ENCODE measurements around the gene DLG5. TPM values are rescaled to one million over a fixed set of nuclear protein-coding genes. Genes with fewer than 3 reads are reported as not detected.

The DLG5 gene
- total RNA-seq, 2 donors from 2014 or later = 26.0 to 36.7 TPM

DNA sequence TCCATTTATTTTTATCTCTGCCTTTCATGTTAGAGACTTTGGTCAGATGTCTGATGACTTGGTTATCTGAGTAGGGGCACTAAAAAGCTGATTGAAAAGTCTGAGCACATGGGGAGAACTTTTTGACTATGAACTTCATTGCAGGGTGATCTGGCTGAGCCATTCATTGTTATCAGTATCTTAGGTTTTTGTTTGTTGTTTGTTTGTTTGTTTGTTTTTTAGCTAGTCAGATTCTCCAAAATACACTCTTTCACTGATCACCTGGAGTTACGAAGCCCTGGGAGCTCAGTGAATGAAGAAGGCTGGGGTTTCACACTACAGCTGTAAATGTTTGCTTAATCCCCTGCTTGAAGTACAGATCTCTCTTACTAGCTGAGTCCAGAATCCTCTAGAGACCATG is 28.6 kb upstream of the DLG5 start:
- intact Hi-C loops (cut with DNase I, micrococcal nuclease) = no loop called here
- DNase-seq (no peak), ATAC-seq (no peak)

GRCh38 chr10:77949167-77949566 is 22.6 kb upstream of the DLG5 start:
- DNase-seq (no peak), ATAC-seq (no peak)
- intact Hi-C loops (cut with DNase I, micrococcal nuclease) = no loop called here

DNA sequence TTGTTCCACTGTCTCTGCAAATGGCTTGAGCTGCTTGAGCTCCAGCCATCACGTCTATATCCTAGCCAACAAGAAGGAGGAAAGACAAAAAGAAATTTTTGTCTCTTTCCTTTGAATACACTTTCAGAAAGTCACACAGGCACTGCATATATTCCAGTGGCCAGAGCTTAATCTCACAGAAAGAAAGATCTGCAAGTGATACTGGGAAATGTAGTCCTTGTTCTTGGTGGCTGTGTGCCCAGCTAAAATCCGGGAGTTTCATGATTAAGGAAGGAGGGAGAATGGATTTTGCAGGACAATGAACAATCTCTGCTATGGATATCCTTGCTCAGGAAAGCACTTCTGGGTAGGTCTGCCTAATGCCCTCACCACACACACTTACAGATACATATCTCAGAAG is 19.5 kb upstream of the DLG5 start:
- intact Hi-C loops (cut with DNase I, micrococcal nuclease) = no loop called here
- no peak for ATAC-seq
- DNase-seq = no peak

GRCh38 chr10:77944519-77944918 is 18.0 kb upstream of the DLG5 start:
- DNase-seq = no peak
- intact Hi-C loops (cut with DNase I, micrococcal nuclease) = no loop called here
- ATAC-seq = no peak

DNA sequence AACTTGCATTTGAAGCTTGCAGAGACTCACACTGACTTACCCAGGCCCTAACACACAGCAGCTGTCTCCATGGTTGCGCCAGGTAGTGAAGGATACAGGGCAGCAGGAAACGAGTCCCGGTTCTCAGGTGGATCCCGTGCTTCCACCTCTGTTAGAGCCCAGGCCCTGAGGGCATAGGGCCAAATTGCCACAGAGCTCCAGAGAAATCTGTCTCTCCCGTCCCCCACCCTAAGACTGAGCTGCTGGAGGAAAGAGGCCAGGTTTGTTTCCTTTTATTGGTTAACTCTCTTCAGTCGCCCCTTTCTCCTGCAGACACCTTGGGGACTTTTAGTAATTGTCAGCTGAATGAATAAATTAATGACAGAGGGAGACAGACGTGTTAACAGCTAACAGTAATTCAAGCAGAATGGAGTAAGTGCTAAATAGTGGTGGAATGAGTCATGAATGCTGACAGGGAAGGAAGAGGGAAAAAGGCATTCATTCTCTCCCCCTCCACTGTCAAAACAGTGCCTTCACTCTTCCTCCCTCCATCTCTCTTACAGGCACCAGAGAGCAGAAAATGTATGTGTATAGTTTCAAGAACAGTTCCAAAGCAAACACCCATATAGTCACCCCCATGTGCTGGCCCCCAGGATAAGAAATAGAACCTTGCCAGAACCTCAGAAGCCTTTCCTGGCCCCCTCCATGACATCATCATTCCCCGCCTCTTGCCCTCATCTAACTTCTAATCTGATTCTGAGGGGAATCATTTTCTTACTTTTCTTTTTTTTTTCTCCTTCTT is 16.8 kb upstream of the DLG5 start:
- DNase-seq (peak in 1 of 2 donors; percentile 6), ATAC-seq (no peak)
- intact Hi-C loops (cut with DNase I, micrococcal nuclease) = no loop called here

GRCh38 chr10:77941790-77942189 is 15.2 kb upstream of the DLG5 start:
- ATAC-seq (no peak), DNase-seq (no peak)
- intact Hi-C loops (cut with DNase I, micrococcal nuclease) = no loop called here

- no peak for ATAC-seq
Observed at GRCh38 chr10:77940627-77941026, 14.1 kb upstream of the DLG5 start.

GRCh38 chr10:77940225-77940624 is 13.7 kb upstream of the DLG5 start:
- intact Hi-C loops (cut with DNase I, micrococcal nuclease) = no loop called here
- ATAC-seq (no peak), DNase-seq (no peak)

More at GRCh38 chr10:77940627-77941026, 14.1 kb upstream of the DLG5 start:
- intact Hi-C loops (cut with DNase I, micrococcal nuclease) = no loop called here
- no peak for DNase-seq

- DNase-seq (peak; percentile 22 to 57), ATAC-seq (no peak)
- intact Hi-C loops (cut with DNase I, micrococcal nuclease) = no loop called here
Observed at GRCh38 chr10:77939561-77940001, 13.0 kb upstream of the DLG5 start.

GRCh38 chr10:77936697-77937567 is 10.4 kb upstream of the DLG5 start:
- intact Hi-C loops (cut with DNase I, micrococcal nuclease) = no loop called here
- DNase-seq = no peak
- no peak for ATAC-seq

DNA sequence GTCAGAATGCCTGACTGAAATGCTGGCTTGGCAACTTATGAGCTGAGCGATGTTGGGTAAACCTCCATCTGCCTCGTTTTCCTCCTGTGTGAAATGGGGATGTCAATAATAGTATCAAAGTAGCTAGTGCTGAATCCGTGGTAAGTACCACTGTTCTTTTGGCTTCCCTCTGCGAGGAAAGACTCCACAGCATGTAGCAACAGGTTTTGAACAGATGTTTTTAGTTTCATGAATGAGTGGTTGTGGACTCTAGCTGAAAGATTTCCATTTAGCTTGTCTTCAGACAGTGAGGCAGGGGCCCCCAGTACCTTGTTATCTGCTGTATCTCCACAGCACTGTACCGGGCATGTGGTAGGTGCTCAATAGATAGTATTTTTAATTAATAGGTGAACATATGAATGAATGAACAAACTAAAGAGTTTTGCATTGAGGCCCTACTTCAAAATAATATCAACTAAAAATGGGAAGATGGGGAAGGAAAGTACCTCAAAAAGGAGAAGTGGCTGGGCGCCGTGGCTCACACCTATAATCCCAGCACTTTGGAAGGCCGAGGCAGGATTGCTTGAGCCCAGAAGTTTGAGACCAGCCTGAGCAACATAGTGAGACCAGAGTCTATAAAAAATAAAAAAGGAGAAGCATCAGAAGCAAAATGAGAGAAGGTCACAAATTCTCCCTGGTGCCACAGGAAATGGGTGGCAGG is 5.6 kb upstream of the DLG5 start:
- intact Hi-C loops (cut with DNase I, micrococcal nuclease) = no loop called here
- ATAC-seq (no peak), DNase-seq (no peak)

GRCh38 chr10:77927402-77928246 is 1.1 kb upstream of the DLG5 start:
- ATAC-seq = no peak

GRCh38 chr10:77925795-77926565 is 575 bp downstream of the DLG5 start:
- ATAC-seq (peak; percentile 76), DNase-seq (peak; percentile 58 to 73)
- intact Hi-C loops (cut with DNase I, micrococcal nuclease) = loop anchor here in 1 of 2 donors (10.0 kb wide), 1 partner anchor 81 kb away; no protein-coding TSS in a partner anchor

More at GRCh38 chr10:77927402-77928246, 1.1 kb upstream of the DLG5 start:
- intact Hi-C loops (cut with DNase I, micrococcal nuclease) = loop anchor here in 1 of 2 donors (10.0 kb wide), 1 partner anchor 83 kb away; no protein-coding TSS in a partner anchor
- DNase-seq = no peak

DNA sequence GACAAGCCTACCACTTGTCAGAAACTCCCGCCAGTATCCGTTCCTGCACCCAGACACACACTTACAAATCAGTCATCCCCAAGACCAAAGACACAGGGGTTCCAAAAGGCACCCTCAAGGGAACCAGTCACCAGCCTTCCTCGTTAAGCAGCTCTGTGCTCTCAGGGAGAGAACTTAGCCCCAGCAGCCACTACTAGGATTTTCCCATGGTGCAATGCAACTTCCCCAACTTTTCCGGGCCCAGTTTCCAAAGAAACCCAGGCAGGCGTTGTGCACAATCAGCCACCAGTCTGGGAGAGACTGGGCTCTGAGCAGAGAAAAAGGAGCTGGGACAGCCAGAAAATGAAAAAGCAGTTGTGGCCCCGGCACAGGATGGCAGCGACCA is 1.2 kb downstream of the DLG5 start:
- ATAC-seq (peak; percentile 38), DNase-seq (no peak)
- intact Hi-C loops (cut with DNase I, micrococcal nuclease) = loop anchor here in 1 of 2 donors (10.0 kb wide), 1 partner anchor 81 kb away; no protein-coding TSS in a partner anchor

DNA sequence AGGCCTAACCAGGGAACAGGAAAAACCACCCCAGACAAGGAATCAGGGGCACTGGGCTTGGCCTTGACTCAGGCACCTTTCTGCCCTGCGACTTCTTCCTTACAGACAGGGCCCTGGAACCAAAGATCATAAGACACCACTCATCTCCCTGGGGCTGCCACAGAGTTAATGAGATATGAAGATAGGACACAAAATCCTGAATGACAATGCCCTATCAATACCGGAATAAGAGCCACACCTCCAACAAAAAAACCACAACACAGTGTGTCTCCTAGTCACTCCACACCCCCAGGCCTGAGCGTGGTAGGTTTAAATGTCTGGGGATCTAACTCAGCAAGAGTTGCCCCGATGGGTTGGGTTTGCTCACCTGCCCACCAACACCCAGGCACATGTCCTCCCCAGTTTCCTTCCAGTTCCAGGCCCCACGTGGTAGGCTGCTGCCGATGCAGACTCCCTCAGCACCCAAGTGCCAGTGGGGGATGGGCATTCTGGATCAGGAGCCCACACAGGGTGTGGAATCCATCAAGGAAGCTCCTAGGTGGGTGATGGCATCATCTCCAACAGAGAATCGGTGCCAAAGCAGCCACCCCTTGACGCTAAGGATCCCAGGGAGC is 3.9 kb downstream of the DLG5 start:
- intact Hi-C loops (cut with DNase I, micrococcal nuclease) = loop anchor here in 1 of 2 donors (10.0 kb wide), 1 partner anchor 78 kb away; no protein-coding TSS in a partner anchor
- no peak for DNase-seq
- ATAC-seq = no peak

- intact Hi-C loops (cut with DNase I, micrococcal nuclease) = loop anchor here in 1 of 2 donors (10.0 kb wide), 1 partner anchor 77 kb away; no protein-coding TSS in a partner anchor
- DNase-seq = no peak
- ATAC-seq = no peak
Observed at GRCh38 chr10:77922055-77922454, 4.5 kb downstream of the DLG5 start.

GRCh38 chr10:77921395-77921794 is 5.2 kb downstream of the DLG5 start:
- intact Hi-C loops (cut with DNase I, micrococcal nuclease) = loop anchor here in 1 of 2 donors (10.0 kb wide), 1 partner anchor 77 kb away; no protein-coding TSS in a partner anchor
- no peak for ATAC-seq
- no peak for DNase-seq
